Esophagus muscularis mucosa (tissue), 4 donors: ENCODE data around the gene GLT1D1. TPM values are rescaled to one million over a fixed set of nuclear protein-coding genes. Genes with fewer than 3 reads are reported as not detected.

Experiments
- DNase-seq: peaks from one replicate; pipeline ENCODE4 v3.0.0-alpha.2; 2017; ENCODE audit errors: extremely low spot score
- H3K27ac ChIP-seq, 4 donors: fragments of 200-600 bp; sonication (generic); replicated peaks in 1 of 4; 1 replicate in 3 of 4; 2 replicates in 1 of 4; pipeline ENCODE4 v1.5.1; 2016 to 2019; ENCODE audit warnings: mild to moderate bottlenecking in 1 of 4
- H3K27me3 ChIP-seq, 4 donors: fragments of 200-600 bp; sonication (generic); one replicate each; pipeline versions ENCODE4 v1.5.1 to v1.6.0; 2016 to 2019
- H3K36me3 ChIP-seq, 4 donors: fragments of 200-600 bp; sonication (generic); one replicate each; pipeline ENCODE4 v1.5.1; 2016 to 2019
- H3K4me1 ChIP-seq, 4 donors: fragments of 200-600 bp; sonication (generic); one replicate each; pipeline ENCODE4 v1.5.1; 2016 to 2019
- H3K4me3 ChIP-seq, 4 donors: fragments of 200-600 bp; sonication (generic); 1 replicate in 2 of 4; 2 replicates in 2 of 4; pipeline ENCODE4 v1.5.1; 2016 to 2019; ENCODE audit warnings: mild to moderate bottlenecking in 4 of 4, moderate library complexity in 1 of 4
- H3K9me3 ChIP-seq, 4 donors: fragments of 200-600 bp; sonication (generic); 1 replicate in 3 of 4; 2 replicates in 1 of 4; pipeline ENCODE4 v1.5.1; 2016 to 2019
- EP300 ChIP-seq: sonication (generic); formaldehyde crosslinking; IDR thresholded peaks from one replicate; pipeline ENCODE4 v1.6.1; 2017; ENCODE audit warnings: antibody characterized with exemption
- POLR2A ChIP-seq: fragments of 450-650 bp; IDR thresholded peaks from one replicate; pipeline ENCODE4 v1.6.1; 2017; ENCODE audit warnings: antibody characterized with exemption, moderate library complexity, mild to moderate bottlenecking, low read depth
- POLR2AphosphoS5 ChIP-seq, 2 donors: sonication (generic); formaldehyde crosslinking; IDR thresholded peaks; one replicate each; pipeline ENCODE4 v1.6.1; 2017; ENCODE audit warnings: antibody characterized with exemption in 2 of 2
- WGBS: methylation state at CpG from one replicate; pipeline ENCODE4 v1.1.5; 2018; 5-methylcytosine and 5-hydroxymethylcytosine counted together
- intact Hi-C: fragments of 100-400 bp; cut with DNase I; formaldehyde crosslinking; loops from one replicate; pipeline ENCODE4 v1.15.1; 2023
- total RNA-seq, 4 donors: library from RNA; depleted of rRNA; stranded (reverse); fragments of >200 nt; gene quantifications; one replicate each; pipeline versions ENCODE4 v1.1.0 to v1.2.1, GENCODE V29; 2016
- TF ChIP-seq, protein P1 (sequence below), 3 experiments: fragments of 200-600 bp in 2 of 3; fragments of 450-650 bp in 1 of 3; sonication (generic) in 2 of 3; IDR thresholded peaks; one replicate each; pipeline ENCODE4 v1.5.1; 2017 to 2019; ENCODE audit warnings: antibody characterized with exemption in 3 of 3, mild to moderate bottlenecking in 2 of 3, moderate library complexity in 1 of 3

Gene GLT1D1
- total RNA-seq, 4 donors from 2014 or later: under 0.01 to 1.5 (median 0.32) TPM

- WGBS: 71% methylated on average over 2 of the region's 2 CpGs
- TF ChIP-seq POLR2A (no peak), EP300 (no peak), POLR2AphosphoS5 (IDR thresholded peaks at IDR 0.05) (no peak)
- TF ChIP-seq, protein P1, sequence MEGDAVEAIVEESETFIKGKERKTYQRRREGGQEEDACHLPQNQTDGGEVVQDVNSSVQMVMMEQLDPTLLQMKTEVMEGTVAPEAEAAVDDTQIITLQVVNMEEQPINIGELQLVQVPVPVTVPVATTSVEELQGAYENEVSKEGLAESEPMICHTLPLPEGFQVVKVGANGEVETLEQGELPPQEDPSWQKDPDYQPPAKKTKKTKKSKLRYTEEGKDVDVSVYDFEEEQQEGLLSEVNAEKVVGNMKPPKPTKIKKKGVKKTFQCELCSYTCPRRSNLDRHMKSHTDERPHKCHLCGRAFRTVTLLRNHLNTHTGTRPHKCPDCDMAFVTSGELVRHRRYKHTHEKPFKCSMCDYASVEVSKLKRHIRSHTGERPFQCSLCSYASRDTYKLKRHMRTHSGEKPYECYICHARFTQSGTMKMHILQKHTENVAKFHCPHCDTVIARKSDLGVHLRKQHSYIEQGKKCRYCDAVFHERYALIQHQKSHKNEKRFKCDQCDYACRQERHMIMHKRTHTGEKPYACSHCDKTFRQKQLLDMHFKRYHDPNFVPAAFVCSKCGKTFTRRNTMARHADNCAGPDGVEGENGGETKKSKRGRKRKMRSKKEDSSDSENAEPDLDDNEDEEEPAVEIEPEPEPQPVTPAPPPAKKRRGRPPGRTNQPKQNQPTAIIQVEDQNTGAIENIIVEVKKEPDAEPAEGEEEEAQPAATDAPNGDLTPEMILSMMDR (IDR thresholded peaks at IDR 0.05): no peak
- DNase-seq: no peak
Observed at GRCh38 chr12:128994856-128995255, 141.6 kb downstream of the GLT1D1 start.

GRCh38 chr12:128995619-128996018 is 142.3 kb downstream of the GLT1D1 start:
- 77% methylated on average over 8 of the region's 8 CpGs for WGBS
- intact Hi-C loops: no loop called here
- H3K27ac ChIP-seq: no peak overlapping the region

More at GRCh38 chr12:128994856-128995255, 141.6 kb downstream of the GLT1D1 start:
- Histone ChIP-seq H3K9me3 (peaks cover 0 to 6% (median 0%) of the 10 kb centered on the region in 4 donors), H3K4me1 (no peaks in the 10 kb centered on the region), H3K36me3 (no peaks in the 10 kb centered on the region), H3K27me3 (peaks cover 0 to 5% (median 0%) of the 10 kb centered on the region in 4 donors), H3K27ac (no peak overlapping the region), H3K4me3 (no peak overlapping the region)
- intact Hi-C loops: no loop called here

DNA sequence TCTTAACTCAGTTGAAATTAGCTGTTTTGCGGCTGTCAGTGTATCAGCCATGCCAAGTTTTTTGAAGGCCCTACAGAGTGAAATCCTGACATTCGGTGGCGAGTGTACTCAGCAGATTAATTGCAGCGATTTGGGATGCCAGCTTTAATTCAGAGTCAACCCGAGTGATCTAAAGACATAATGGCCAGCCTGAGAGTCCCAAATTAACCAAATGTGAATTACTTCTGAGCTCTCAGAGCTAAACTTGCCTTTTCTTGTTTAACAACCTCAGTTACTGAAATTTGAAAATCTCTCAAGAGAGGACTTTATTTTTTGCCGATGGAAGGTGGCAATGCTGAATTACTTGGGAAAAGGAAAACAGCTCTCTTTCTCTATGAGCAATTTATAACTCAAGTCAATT is 148.5 kb downstream of the GLT1D1 start:
- no peak for DNase-seq
- Histone ChIP-seq H3K4me1 (no peaks in the 10 kb centered on the region), H3K4me3 (no peak overlapping the region), H3K36me3 (no peaks in the 10 kb centered on the region), H3K27me3 (peaks cover 0 to 12% (median 0%) of the 10 kb centered on the region in 4 donors), H3K9me3 (no peaks in the 10 kb centered on the region), H3K27ac (no peak overlapping the region)
- intact Hi-C loops: loop anchor here (5.0 kb wide), 1 partner anchor 655 kb away; no protein-coding TSS in a partner anchor
- 94% methylated on average over 6 of the region's 6 CpGs for WGBS
- TF ChIP-seq, protein P1 (IDR thresholded peaks at IDR 0.05): no peak
- TF ChIP-seq EP300: no peak
- TF ChIP-seq POLR2A: no peak
- no peak for TF ChIP-seq POLR2AphosphoS5 (IDR thresholded peaks at IDR 0.05)

More at GRCh38 chr12:128995619-128996018, 142.3 kb downstream of the GLT1D1 start:
- H3K9me3 ChIP-seq: peaks cover 0 to 6% (median 0%) of the 10 kb centered on the region in 4 donors
- no peak for DNase-seq
- no peaks in the 10 kb centered on the region for H3K4me1 ChIP-seq
- TF ChIP-seq POLR2AphosphoS5 (IDR thresholded peaks at IDR 0.05) (no peak), EP300 (no peak), POLR2A (no peak)
- TF ChIP-seq, protein P1 (IDR thresholded peaks at IDR 0.05): no peak
- H3K27me3 ChIP-seq: peaks cover 0 to 12% (median 0%) of the 10 kb centered on the region in 4 donors
- H3K36me3 ChIP-seq: no peaks in the 10 kb centered on the region
- H3K4me3 ChIP-seq: no peak overlapping the region

DNA sequence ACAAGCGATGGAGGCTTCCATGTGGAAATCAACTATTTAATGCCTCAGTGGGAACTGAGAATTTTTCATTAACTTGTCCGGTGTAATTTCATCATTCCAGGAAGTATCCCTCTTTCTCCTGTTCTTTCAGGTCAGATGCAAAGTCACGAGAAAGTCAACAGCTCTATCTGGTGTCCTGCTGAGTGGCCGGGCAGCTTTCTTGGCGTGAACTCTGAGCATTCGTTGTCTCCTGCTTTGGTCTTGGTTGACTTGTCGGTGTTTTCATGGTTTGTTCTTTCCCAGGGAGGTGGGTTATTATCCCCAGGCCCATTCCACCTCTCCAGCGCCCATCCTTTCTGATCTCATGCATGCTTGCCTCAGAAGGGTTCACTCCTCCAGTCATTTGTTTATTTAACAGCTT is 149.1 kb downstream of the GLT1D1 start:
- no peaks in the 10 kb centered on the region for H3K36me3 ChIP-seq
- intact Hi-C loops: loop anchor here (5.0 kb wide), 1 partner anchor 655 kb away; no protein-coding TSS in a partner anchor
- H3K4me3 ChIP-seq: no peak overlapping the region
- no peaks in the 10 kb centered on the region for H3K9me3 ChIP-seq
- 64% methylated on average over 8 of the region's 8 CpGs for WGBS
- no peak overlapping the region for H3K27ac ChIP-seq
- H3K27me3 ChIP-seq: peaks cover 0 to 12% (median 0%) of the 10 kb centered on the region in 4 donors
- no peaks in the 10 kb centered on the region for H3K4me1 ChIP-seq
- DNase-seq: no peak
- TF ChIP-seq, protein P1 (IDR thresholded peaks at IDR 0.05): no peak
- TF ChIP-seq POLR2A: no peak
- TF ChIP-seq POLR2AphosphoS5 (IDR thresholded peaks at IDR 0.05): no peak
- no peak for TF ChIP-seq EP300

DNA sequence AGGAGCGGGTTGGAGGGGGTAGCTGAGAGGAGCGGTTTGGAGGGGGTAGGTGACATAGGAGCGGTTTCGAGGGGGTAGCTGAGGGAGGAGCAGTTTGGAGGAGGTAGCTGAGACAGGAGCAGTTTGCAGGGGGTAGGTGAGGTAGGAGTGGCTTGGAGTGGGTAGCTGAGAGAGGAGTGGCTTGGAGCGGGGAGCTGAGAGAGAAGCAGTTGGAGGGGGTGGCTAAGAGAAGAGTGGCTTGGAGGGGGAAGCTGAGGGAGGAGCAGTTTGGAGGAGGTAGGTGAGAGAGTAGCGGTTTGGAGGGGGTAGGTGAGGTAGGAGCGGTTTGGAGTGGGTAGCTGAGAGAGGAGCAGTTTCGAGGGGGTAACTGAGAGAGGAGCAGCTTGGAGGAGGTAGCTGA is 152.1 kb downstream of the GLT1D1 start:
- intact Hi-C loops: no loop called here
- Histone ChIP-seq H3K27me3 (peaks cover 0 to under 1% (median 0%) of the 10 kb centered on the region in 4 donors), H3K4me3 (no peak overlapping the region), H3K9me3 (no peaks in the 10 kb centered on the region), H3K27ac (no peak overlapping the region), H3K36me3 (no peaks in the 10 kb centered on the region), H3K4me1 (no peaks in the 10 kb centered on the region)
- DNase-seq: no peak
- no peak for TF ChIP-seq POLR2AphosphoS5 (IDR thresholded peaks at IDR 0.05)
- WGBS: 88% methylated on average over 7 of the region's 8 CpGs
